ENCODE results near the gene PROM2. TPM values are rescaled to one million over a fixed set of nuclear protein-coding genes. Genes with fewer than 3 reads are reported as not detected.

Gene PROM2
- total and polyA plus RNA-seq, 7 donors = 0.18 to 1.4 (median 0.82) TPM

DNA sequence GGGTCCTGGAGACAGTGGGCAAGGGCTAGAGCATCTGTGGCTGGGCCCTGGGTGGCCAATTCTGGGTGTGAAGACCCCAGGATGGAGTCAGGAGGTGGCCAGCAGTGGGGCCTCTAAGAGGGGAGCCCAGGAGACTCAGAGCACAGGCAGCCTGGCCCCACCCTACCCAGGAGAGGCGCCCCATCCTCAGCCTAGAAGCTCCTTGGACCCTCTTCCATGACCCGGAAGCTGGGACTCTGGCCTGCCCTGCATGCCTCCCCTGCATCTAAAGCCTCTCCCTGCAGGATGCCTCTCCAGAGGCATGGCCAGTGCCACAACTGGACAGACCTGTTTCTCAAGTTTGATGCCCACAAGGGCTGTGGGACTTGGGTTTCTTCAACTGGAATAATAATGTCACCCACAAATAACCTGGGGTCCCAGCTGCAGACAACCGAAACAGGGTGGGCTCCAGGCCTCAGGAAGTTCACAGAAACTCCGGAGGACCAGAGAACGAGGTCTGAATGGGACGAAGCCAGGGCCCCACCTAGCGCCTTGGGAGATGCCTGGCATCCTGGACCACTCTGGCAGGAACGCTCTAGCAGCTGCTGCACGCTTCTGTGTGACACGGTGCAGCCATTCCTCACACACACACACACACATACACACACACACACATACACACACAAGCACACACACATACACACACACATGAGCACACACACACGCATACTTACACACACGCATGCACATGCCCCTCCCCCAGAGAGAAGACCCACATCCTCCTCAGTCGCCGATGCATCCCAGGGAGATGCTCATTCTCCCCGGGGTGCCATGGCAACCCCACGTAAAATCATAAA lies 39.3 kb downstream of the PROM2 start:
- intact Hi-C loops (cut with DNase I) = loop anchor here in 1 of 2 donors (10.0 kb wide), 1 partner anchor 119 kb away; no protein-coding TSS in a partner anchor
- Histone ChIP-seq H3K27me3 (ENCODE audit: insufficient read depth in 3 of 3, low read length in 2 of 3) (peaks cover 0 to 20% (median 9%) of the 10 kb centered on the region in 3 donors), H3K4me3 (no peak overlapping the region), H3K36me3 (ENCODE audit: insufficient read depth in 1 of 2, low read depth in 1 of 2) (no peaks in the 10 kb centered on the region), H3K4me1 (no peaks in the 10 kb centered on the region), H3K9me3 (no peaks in the 10 kb centered on the region), H3K27ac (no peak overlapping the region)
- TF ChIP-seq, protein P1, sequence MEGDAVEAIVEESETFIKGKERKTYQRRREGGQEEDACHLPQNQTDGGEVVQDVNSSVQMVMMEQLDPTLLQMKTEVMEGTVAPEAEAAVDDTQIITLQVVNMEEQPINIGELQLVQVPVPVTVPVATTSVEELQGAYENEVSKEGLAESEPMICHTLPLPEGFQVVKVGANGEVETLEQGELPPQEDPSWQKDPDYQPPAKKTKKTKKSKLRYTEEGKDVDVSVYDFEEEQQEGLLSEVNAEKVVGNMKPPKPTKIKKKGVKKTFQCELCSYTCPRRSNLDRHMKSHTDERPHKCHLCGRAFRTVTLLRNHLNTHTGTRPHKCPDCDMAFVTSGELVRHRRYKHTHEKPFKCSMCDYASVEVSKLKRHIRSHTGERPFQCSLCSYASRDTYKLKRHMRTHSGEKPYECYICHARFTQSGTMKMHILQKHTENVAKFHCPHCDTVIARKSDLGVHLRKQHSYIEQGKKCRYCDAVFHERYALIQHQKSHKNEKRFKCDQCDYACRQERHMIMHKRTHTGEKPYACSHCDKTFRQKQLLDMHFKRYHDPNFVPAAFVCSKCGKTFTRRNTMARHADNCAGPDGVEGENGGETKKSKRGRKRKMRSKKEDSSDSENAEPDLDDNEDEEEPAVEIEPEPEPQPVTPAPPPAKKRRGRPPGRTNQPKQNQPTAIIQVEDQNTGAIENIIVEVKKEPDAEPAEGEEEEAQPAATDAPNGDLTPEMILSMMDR (IDR thresholded peaks at IDR 0.05) = no peak
- WGBS, 3 donors = 46 to 49% (median 49%) methylated on average over 16 of the region's 16 CpGs
- ATAC-seq = no peak
- DNase-seq = no peak

DNA sequence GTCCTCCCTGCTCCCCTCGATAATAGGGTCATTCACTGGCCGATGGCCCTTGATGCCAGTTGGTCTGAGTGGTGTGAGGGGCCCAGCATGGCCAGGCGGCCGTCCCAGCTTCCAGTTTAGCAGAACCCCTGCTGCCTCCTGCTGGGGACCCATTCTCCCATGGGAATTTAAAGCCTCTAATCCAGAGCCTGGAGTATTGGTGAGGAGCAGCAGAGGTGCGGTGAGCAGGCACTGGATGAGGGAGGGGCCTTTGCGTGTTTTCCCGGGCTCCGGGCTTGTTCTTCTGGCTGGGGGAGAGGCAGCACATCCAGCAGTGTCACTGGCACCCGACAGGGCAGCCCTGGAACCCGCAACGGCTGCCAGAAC lies 40.3 kb downstream of the PROM2 start:
- DNase-seq (peak in 1 of 2 donors; percentile 2), ATAC-seq (no peak)
- Histone ChIP-seq H3K27ac (no peak overlapping the region), H3K27me3 (ENCODE audit: insufficient read depth in 3 of 3, low read length in 2 of 3) (peaks cover 0 to 11% (median 6%) of the 10 kb centered on the region in 3 donors), H3K4me3 (no peak overlapping the region), H3K9me3 (no peaks in the 10 kb centered on the region), H3K4me1 (no peaks in the 10 kb centered on the region), H3K36me3 (ENCODE audit: insufficient read depth in 1 of 2, low read depth in 1 of 2) (no peaks in the 10 kb centered on the region)
- TF ChIP-seq, protein P1 (IDR thresholded peaks at IDR 0.05) = no peak
- 29 to 47% (median 45%) methylated on average over 11 of the region's 11 CpGs for WGBS, 3 donors
- intact Hi-C loops (cut with DNase I) = loop anchor here in 1 of 2 donors (10.0 kb wide), 1 partner anchor 120 kb away; no protein-coding TSS in a partner anchor

DNA sequence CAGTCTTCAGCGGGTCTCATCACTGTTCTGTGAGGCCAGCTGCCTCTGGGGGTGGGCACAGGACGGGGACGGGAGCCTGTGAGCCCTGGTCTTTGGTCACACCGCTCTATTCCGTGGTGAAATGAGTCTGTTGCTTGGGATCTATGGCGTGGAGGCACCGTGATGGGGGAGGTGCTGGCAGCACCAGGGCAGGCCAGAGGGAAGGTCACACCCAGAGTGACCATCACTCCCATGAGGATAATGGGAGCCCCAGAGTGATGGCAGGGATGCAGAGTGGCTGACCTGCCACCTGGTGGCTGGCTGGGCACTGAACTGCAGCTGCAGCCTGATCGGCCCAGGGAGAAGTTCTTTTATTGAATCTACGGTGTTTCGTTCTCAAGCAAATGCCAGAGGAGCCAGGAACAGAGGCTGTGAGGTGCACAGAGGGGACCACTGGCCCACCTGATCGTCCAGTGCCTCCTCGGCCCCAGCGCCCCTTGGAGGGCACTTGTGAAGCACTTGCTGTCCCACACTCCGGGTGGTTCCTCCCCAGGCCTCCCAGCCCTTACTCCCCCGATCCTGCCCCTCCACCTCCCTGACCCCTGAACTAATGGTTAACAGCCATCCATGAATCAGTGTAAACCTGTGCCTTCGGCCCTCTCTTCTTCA lies 40.8 kb downstream of the PROM2 start:
- ATAC-seq (peak; percentile 57 to 68 (median 64)), DNase-seq (peak; percentile 14 to 19)
- Histone ChIP-seq H3K27ac (no peak overlapping the region), H3K4me3 (no peak overlapping the region), H3K36me3 (ENCODE audit: insufficient read depth in 1 of 2, low read depth in 1 of 2) (no peaks in the 10 kb centered on the region), H3K27me3 (ENCODE audit: insufficient read depth in 3 of 3, low read length in 2 of 3) (peaks cover 0 to 11% (median 6%) of the 10 kb centered on the region in 3 donors), H3K9me3 (no peaks in the 10 kb centered on the region), H3K4me1 (no peaks in the 10 kb centered on the region)
- intact Hi-C loops (cut with DNase I) = loop anchor here (5.0 to 10.0 kb wide), 2 partner anchors 120 to 123 kb away; no protein-coding TSS in a partner anchor
- WGBS, 3 donors = 47 to 61% (median 49%) methylated on average over 14 to 16 of the region's 16 CpGs
- TF ChIP-seq, protein P1 (IDR thresholded peaks at IDR 0.05) = peak; percentile 55

DNA sequence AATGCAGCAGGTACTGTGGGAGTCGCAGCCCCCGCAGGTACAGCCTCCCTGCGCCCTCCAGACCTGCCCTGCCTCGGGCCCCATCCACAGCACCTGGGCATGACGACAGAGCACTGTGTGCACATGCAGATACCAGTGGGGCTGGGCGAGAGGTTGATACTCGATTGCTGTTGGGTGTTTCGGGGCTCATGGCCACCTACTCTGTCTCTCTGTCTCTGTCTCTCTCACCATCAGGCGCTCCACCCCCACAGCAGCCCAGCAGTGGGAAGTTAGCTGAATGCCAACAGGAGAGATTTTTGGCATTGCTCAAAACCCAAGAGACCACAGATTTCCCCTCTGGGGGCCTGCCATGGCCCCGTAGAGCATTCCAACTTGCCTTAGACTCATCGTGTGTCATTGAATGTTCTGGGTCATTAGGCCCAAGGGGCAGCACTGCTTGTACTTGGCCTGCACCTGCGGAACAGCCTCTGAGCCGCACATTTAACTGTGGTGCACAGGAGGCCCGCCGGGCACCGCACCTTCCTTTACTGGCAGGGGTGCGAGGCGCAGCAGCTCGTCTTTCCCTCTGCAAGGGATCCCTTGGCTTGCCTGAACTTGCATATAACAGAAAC lies 41.7 kb downstream of the PROM2 start:
- intact Hi-C loops (cut with DNase I) = loop anchor here (5.0 to 10.0 kb wide), 2 partner anchors 121 to 124 kb away; no protein-coding TSS in a partner anchor
- DNase-seq = peak in 1 of 2 donors; percentile 32

More for the DNA sequence above, 41.7 kb downstream of the PROM2 start:
- no peaks in the 10 kb centered on the region for H3K4me1 ChIP-seq
- H3K9me3 ChIP-seq = no peaks in the 10 kb centered on the region
- TF ChIP-seq, protein P1 (IDR thresholded peaks at IDR 0.05) = no peak
- H3K36me3 ChIP-seq (ENCODE audit: insufficient read depth in 1 of 2, low read depth in 1 of 2) = no peaks in the 10 kb centered on the region
- WGBS, 3 donors = 78 to 83% (median 81%) methylated on average over 19 of the region's 19 CpGs
- no peak overlapping the region for H3K27ac ChIP-seq
- H3K27me3 ChIP-seq (ENCODE audit: insufficient read depth in 3 of 3, low read length in 2 of 3) = peaks cover 0 to 11% (median 6%) of the 10 kb centered on the region in 3 donors
- no peak for ATAC-seq
- no peak overlapping the region for H3K4me3 ChIP-seq

Data from psoas muscle (tissue), 8 donors.